ENCODE measurements around the gene ZNF850.
A peak's percentile ranks its signal among the peaks of the same experiment; 100 is the strongest.
"Not testable (repeated sequence)": the region's sequence is repeated elsewhere in the genome, so short reads cannot be mapped to it uniquely, and the experiment has no call there.

Gene ZNF850

GRCh38 chr19:36772311-36773222, at the start of gene ZNF850:
ZNF850 (minus strand) TSS chr19:36772807; CDS start chr19:36762606, 10,201 bp downstream.
- peak; percentile 89 to 94 (median 90) for DNase-seq (ENCODE audit: low read depth in 3 of 3)

- DNase-seq (ENCODE audit: low read depth in 3 of 3) = no peak
These were observed 49.2 kb upstream of the ZNF850 start for GRCh38 chr19:36821758-36822157.

GRCh38 chr19:36819130-36819630, 46.6 kb upstream of the ZNF850 start:
- no peak for DNase-seq (ENCODE audit: low read depth in 3 of 3)

GRCh38 chr19:36807029-36807428, 34.4 kb upstream of the ZNF850 start:
- DNase-seq (ENCODE audit: low read depth in 3 of 3) = no peak

GRCh38 chr19:36805364-36805763, 32.8 kb upstream of the ZNF850 start:
- DNase-seq (ENCODE audit: low read depth in 3 of 3) = no peak

GRCh38 chr19:36797786-36798108, 25.1 kb upstream of the ZNF850 start:
- no peak for DNase-seq (ENCODE audit: low read depth in 3 of 3)

GRCh38 chr19:36796714-36796992, 24.0 kb upstream of the ZNF850 start:
- DNase-seq (ENCODE audit: low read depth in 3 of 3) = peak in 1 of 3 donors; percentile 19

GRCh38 chr19:36791420-36792141, 19.0 kb upstream of the ZNF850 start:
- DNase-seq (ENCODE audit: low read depth in 3 of 3) = not testable (repeated sequence)

GRCh38 chr19:36775768-36776167, 3.2 kb upstream of the ZNF850 start:
- no peak for DNase-seq (ENCODE audit: low read depth in 3 of 3)

- DNase-seq (ENCODE audit: low read depth in 3 of 3) = no peak
These were observed 594 bp upstream of the ZNF850 start for GRCh38 chr19:36773223-36773579.

GRCh38 chr19:36771261-36772231, 1.1 kb downstream of the ZNF850 start:
- peak; percentile 9 to 48 (median 33) for DNase-seq (ENCODE audit: low read depth in 3 of 3)

GRCh38 chr19:36750066-36750691, 22.4 kb downstream of the ZNF850 start:
- DNase-seq (ENCODE audit: low read depth in 3 of 3) = no peak

- not testable (repeated sequence) for DNase-seq (ENCODE audit: low read depth in 3 of 3)
These were observed 23.0 kb downstream of the ZNF850 start for GRCh38 chr19:36749613-36750012.

- no peak for DNase-seq (ENCODE audit: low read depth in 3 of 3)
These were observed 24.0 kb downstream of the ZNF850 start for GRCh38 chr19:36748431-36749275.

GRCh38 chr19:36747750-36748149, 24.9 kb downstream of the ZNF850 start:
- DNase-seq (ENCODE audit: low read depth in 3 of 3) = no peak

- no peak for DNase-seq (ENCODE audit: low read depth in 3 of 3)
These were observed 26.7 kb downstream of the ZNF850 start for GRCh38 chr19:36745870-36746269.

GRCh38 chr19:36736166-36736565, 36.4 kb downstream of the ZNF850 start:
- not testable (repeated sequence) for DNase-seq (ENCODE audit: low read depth in 3 of 3)

- DNase-seq (ENCODE audit: low read depth in 3 of 3) = no peak
These were observed 52.7 kb downstream of the ZNF850 start for GRCh38 chr19:36719687-36720556.

GRCh38 chr19:36709423-36709822, 63.2 kb downstream of the ZNF850 start:
- DNase-seq (ENCODE audit: low read depth in 3 of 3) = no peak

Measured in stimulated activated CD4-positive, alpha-beta T cell treated with anti-CD3 and anti-CD28 coated beads, TNF-alpha, amount 100 ng/mL, for 48 hours (primary cell).